Measurements from ENCODE around the gene NSUN3. TPM values are rescaled to one million over a fixed set of nuclear protein-coding genes. Genes with fewer than 3 reads are reported as not detected.
A peak's percentile ranks its signal among the peaks of the same experiment; 100 is the strongest.

Gene NSUN3
- total and polyA plus RNA-seq, 2 of the 4 experiments (the other 2 are of a cell fraction), result 4.9 to 6.8 TPM

- H3K4me2 ChIP-seq (ENCODE audit: low read depth, low read length), result no peak overlapping the region
- no peaks in the 10 kb centered on the region for H3K9me1 ChIP-seq (ENCODE audit: insufficient read depth, low read length)
- no peak overlapping the region for H2AFZ ChIP-seq (replicated peaks; ENCODE audit: low read length, poor library complexity)
- H4K91ac ChIP-seq (ENCODE audit: insufficient read depth, low read depth, low read length), result no peak overlapping the region
- no peak for TF ChIP-seq RFX5 (IDR thresholded peaks at IDR 0.05; ENCODE audit: low read depth, low read length)
- TF ChIP-seq RAD21 (IDR thresholded peaks at IDR 0.05; ENCODE audit: low read length), result peak; percentile 49
- peak; percentile 58 for TF ChIP-seq CTCF (conservative IDR thresholded peaks at IDR 0.05; ENCODE audit: low read depth, low read length)
- TF ChIP-seq CEBPB (IDR thresholded peaks at IDR 0.05; ENCODE audit: low read depth, low read length), result no peak
- TF ChIP-seq USF2 (IDR thresholded peaks at IDR 0.05; ENCODE audit: low read depth, low read length), result no peak
- no peak for TF ChIP-seq POLR2A (IDR thresholded peaks at IDR 0.05; ENCODE audit: low read depth, low read length)
- TF ChIP-seq SMC3 (IDR thresholded peaks at IDR 0.05; ENCODE audit: low read depth, low read length), result peak; percentile 39; the same call in 1 of the 2 replicates
- no peak for TF ChIP-seq MXI1 (IDR thresholded peaks at IDR 0.05; ENCODE audit: borderline replicate concordance, low read depth, low read length)
- no peaks in the 10 kb centered on the region for H3K9me3 ChIP-seq (ENCODE audit: control insufficient read depth, insufficient read depth, low read length)
- H4K5ac ChIP-seq (ENCODE audit: low read depth, low read length), result no peak overlapping the region
- no peak overlapping the region for H3K18ac ChIP-seq (ENCODE audit: low read depth, low read length)
- H3K14ac ChIP-seq (replicated peaks; ENCODE audit: low read depth, low read length), result no peak overlapping the region
- no peak overlapping the region for H2BK15ac ChIP-seq (ENCODE audit: low read depth, low read length)
- no peak overlapping the region for H2BK120ac ChIP-seq (ENCODE audit: low read depth, low read length)
- no peak overlapping the region for H2BK20ac ChIP-seq (ENCODE audit: low read depth, low read length)
- H3K27ac ChIP-seq (ENCODE audit: insufficient read depth, low read length), result no peak overlapping the region; the same call in 1 of the 2 replicates
- ChIA-PET POLR2A (ENCODE audit: unreplicated experiment) (no interaction called here), CTCF (interaction anchor here (0.7 to 1.6 kb wide), 7 partner anchors 10 to 81 kb away, joined by 3 to 9 read pairs (median 5); no protein-coding TSS in a partner anchor)
- H2AK5ac ChIP-seq (ENCODE audit: low read depth, low read length), result no peak overlapping the region
- H3K36me3 ChIP-seq (ENCODE audit: control insufficient read depth, insufficient read depth, low read length), result peaks cover 6% of the 10 kb centered on the region
- H3K4ac ChIP-seq (ENCODE audit: low read depth, low read length), result no peak overlapping the region
- no CpG with 5 or more reads among the region's 4 CpGs for WGBS, 2 experiments (ENCODE audit: extremely low coverage in 2 of 2, insufficient read length in 1 of 2)
- BruUV-seq (replicated peaks), result no TSS peak
- H3K9ac ChIP-seq (ENCODE audit: low read depth, low read length), result peak overlapping the region; percentile 31; the same call in 1 of the 2 replicates
- no peaks in the 10 kb centered on the region; the same call in 1 of the 2 replicates for H3K4me1 ChIP-seq (ENCODE audit: control insufficient read depth, insufficient read depth, low read length)
- H2BK5ac ChIP-seq (ENCODE audit: low read depth, low read length, poor library complexity, severe bottlenecking), result no peak overlapping the region
- no peak overlapping the region for H3K23ac ChIP-seq (ENCODE audit: low read depth, low read length)
- H3K4me3 ChIP-seq (ENCODE audit: insufficient read depth, low read depth, low read length), result no peak overlapping the region
- H2AK9ac ChIP-seq (replicated peaks; ENCODE audit: low read depth, low read length, poor library complexity), result no peak overlapping the region
- peaks cover 12 to 17% of the 10 kb centered on the region in 2 experiments; a peak in 3 of 4 replicates for H3K79me1 ChIP-seq (ENCODE audit: low read depth in 1 of 2, low read length in 2 of 2)
- H3K56ac ChIP-seq (ENCODE audit: extremely low read depth, insufficient read depth, low read length), result no peak overlapping the region
- H3K27me3 ChIP-seq (ENCODE audit: control insufficient read depth, insufficient read depth, low read length), result no peaks in the 10 kb centered on the region
- no peak; the same call in none of the 2 replicates for ATAC-seq (ENCODE audit: low read depth)
- no peak overlapping the region for H4K8ac ChIP-seq (ENCODE audit: low read depth in 2 of 2, low read length in 2 of 2)
- intact Hi-C loops (cut with micrococcal nuclease) (loop anchor here (1.0 to 10.0 kb wide), 2 partner anchors 65 to 225 kb away; no protein-coding TSS in a partner anchor), in situ Hi-C loops (cut with MboI; ENCODE audit: low sequenced_read_pairs) (loop anchor here (5.0 kb wide), 1 partner anchor 62 kb away; no protein-coding TSS in a partner anchor), dilution Hi-C loops (cut with HindIII; ENCODE audit: low sequenced_read_pairs, unreplicated experiment) (no loop called here)
- H4K20me1 ChIP-seq (ENCODE audit: insufficient read depth, low read length), result no peaks in the 10 kb centered on the region
- DNase-seq, result peak; percentile 39
These were observed 6.4 kb downstream of the NSUN3 start for GRCh38 chr3:94069194-94069813.
